PFSK-1 (cell line): ENCODE measurements around the gene TNS3.

ENCODE experiments used
- POLR2AphosphoS5 ChIP-seq: IDR thresholded peaks from 2 replicates; pipeline ENCODE4 v1.6.1; 2012; ENCODE audit warnings: low read depth, mild to moderate bottlenecking, control low read depth, low read length, moderate library complexity
- TAF1 ChIP-seq: IDR thresholded peaks from 2 replicates; pipeline ENCODE4 v1.6.1; 2012; ENCODE audit warnings: low read length, control low read depth, borderline replicate concordance; ENCODE audit not compliant: insufficient read depth
- TF ChIP-seq, protein P1 (sequence below), 2 experiments: IDR thresholded peaks; 2 replicates each; pipeline versions ENCODE4 v1.6.1 to v1.8.0; 2011 to 2012; ENCODE audit warnings: low read depth in 2 of 2, low read length in 2 of 2, control low read depth in 1 of 2, inconsistent platforms in 1 of 2, mild to moderate bottlenecking in 1 of 2, moderate library complexity in 1 of 2; ENCODE audit not compliant: insufficient read depth in 1 of 2

DNA sequence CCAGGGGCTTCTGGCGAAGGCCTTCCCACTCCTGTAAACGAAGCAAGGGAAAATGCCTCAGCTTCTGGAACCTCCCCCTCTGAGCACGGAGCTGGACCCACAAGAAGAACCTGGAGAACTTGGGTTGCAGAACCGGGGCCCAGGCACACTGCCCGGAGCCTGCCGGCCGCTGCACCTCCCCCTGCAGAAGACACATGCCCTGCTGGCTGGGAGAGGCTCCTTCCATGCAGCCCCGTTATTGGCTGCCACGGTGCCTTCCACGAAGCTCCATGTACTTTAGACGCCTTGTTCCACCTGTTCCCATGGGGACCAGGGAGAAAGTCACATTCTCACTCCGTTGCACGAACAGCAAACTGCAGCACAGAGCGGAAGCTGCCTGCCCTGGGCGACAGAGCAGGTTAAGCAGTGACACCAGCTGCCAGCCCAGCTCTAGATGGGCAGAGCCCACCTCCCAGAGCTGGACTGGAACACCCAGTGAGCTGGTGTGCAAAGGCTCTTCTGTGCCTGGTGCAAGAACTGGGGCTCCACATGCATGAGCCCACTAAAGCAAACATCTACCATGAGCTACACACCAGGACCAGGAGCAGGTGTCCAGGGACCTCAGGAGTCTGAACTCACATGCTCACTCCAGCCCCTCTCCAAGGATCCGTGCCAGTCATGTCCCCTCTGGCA lies 70.1 kb downstream of the TNS3 start:
- TF ChIP-seq POLR2AphosphoS5 (no peak), TAF1 (no peak)
- TF ChIP-seq, protein P1, sequence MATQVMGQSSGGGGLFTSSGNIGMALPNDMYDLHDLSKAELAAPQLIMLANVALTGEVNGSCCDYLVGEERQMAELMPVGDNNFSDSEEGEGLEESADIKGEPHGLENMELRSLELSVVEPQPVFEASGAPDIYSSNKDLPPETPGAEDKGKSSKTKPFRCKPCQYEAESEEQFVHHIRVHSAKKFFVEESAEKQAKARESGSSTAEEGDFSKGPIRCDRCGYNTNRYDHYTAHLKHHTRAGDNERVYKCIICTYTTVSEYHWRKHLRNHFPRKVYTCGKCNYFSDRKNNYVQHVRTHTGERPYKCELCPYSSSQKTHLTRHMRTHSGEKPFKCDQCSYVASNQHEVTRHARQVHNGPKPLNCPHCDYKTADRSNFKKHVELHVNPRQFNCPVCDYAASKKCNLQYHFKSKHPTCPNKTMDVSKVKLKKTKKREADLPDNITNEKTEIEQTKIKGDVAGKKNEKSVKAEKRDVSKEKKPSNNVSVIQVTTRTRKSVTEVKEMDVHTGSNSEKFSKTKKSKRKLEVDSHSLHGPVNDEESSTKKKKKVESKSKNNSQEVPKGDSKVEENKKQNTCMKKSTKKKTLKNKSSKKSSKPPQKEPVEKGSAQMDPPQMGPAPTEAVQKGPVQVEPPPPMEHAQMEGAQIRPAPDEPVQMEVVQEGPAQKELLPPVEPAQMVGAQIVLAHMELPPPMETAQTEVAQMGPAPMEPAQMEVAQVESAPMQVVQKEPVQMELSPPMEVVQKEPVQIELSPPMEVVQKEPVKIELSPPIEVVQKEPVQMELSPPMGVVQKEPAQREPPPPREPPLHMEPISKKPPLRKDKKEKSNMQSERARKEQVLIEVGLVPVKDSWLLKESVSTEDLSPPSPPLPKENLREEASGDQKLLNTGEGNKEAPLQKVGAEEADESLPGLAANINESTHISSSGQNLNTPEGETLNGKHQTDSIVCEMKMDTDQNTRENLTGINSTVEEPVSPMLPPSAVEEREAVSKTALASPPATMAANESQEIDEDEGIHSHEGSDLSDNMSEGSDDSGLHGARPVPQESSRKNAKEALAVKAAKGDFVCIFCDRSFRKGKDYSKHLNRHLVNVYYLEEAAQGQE (IDR thresholded peaks at IDR 0.05; ENCODE audit: insufficient read depth in 1 of 2, low read depth in 2 of 2, low read length in 2 of 2): no peak
